ENCODE measurements around the gene EVX2. TPM values are rescaled to one million over a fixed set of nuclear protein-coding genes. Genes with fewer than 3 reads are reported as not detected.
A peak's percentile ranks its signal among the peaks of the same experiment; 100 is the strongest.

EVX2 gene
- total RNA-seq, 3 donors from 2014 or later: not detected

- Histone ChIP-seq H3K4me1 (no peaks in the 10 kb centered on the region), H3K27ac (no peak overlapping the region), H3K27me3 (peaks cover 3 to 98% of the 10 kb centered on the region in 2 donors), H3K36me3 (no peaks in the 10 kb centered on the region), H3K4me3 (peak overlapping the region in 1 of 3 donors; percentile 51), H3K9me3 (peaks cover 0 to 10% of the 10 kb centered on the region in 2 donors)
- intact Hi-C loops (cut with DNase I; ENCODE audit: low total_unique reads): no loop called here
- no peak for DNase-seq (ENCODE audit: low spot score in 2 of 2)
- TF ChIP-seq POLR2AphosphoS5 (IDR thresholded peaks at IDR 0.05): no peak
- no peak for TF ChIP-seq POLR2A (IDR thresholded peaks at IDR 0.05)
- no peak for TF ChIP-seq CTCF (IDR thresholded peaks at IDR 0.05)
Observed at GRCh38 chr2:176078541-176079284, 5.0 kb downstream of the EVX2 start.

- TF ChIP-seq POLR2A (IDR thresholded peaks at IDR 0.05) (no peak), CTCF (IDR thresholded peaks at IDR 0.05) (no peak), POLR2AphosphoS5 (IDR thresholded peaks at IDR 0.05) (no peak)
- Histone ChIP-seq H3K4me1 (no peaks in the 10 kb centered on the region), H3K36me3 (no peaks in the 10 kb centered on the region), H3K27me3 (peaks cover 4 to 98% of the 10 kb centered on the region in 2 donors), H3K4me3 (no peak overlapping the region), H3K9me3 (peaks cover 0 to 6% of the 10 kb centered on the region in 2 donors), H3K27ac (no peak overlapping the region)
- DNase-seq (ENCODE audit: low spot score in 2 of 2): no peak
- intact Hi-C loops (cut with DNase I; ENCODE audit: low total_unique reads): no loop called here
Observed at GRCh38 chr2:176076796-176077195, 7.0 kb downstream of the EVX2 start.

DNA sequence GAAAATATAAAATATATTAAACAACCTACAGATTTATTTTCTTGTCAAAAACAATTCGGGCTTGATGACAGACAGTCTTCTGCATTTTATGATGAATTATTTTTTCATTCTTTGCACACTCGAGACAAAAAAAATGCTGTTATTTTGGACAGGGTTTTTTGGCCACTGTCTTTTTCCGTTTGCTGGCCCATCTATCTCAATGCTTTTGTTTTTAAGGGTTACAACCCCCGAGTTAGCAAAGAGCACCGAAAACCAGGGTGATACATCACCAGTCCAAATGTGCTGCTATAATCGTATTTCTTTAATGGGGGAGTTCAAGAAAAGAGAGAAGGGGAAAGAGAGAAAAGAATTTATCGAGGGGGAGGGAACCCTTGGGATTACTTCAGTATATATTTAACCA lies 7.7 kb downstream of the EVX2 start:
- peaks cover 7 to 98% of the 10 kb centered on the region in 2 donors for H3K27me3 ChIP-seq
- H3K4me3 ChIP-seq: no peak overlapping the region
- intact Hi-C loops (cut with DNase I; ENCODE audit: low total_unique reads): no loop called here
- H3K36me3 ChIP-seq: no peaks in the 10 kb centered on the region
- DNase-seq (ENCODE audit: low spot score in 2 of 2): no peak
- no peak overlapping the region for H3K27ac ChIP-seq
- TF ChIP-seq CTCF (IDR thresholded peaks at IDR 0.05) (no peak), POLR2AphosphoS5 (IDR thresholded peaks at IDR 0.05) (no peak), POLR2A (IDR thresholded peaks at IDR 0.05) (no peak)
- H3K9me3 ChIP-seq: peaks cover 0 to 1% of the 10 kb centered on the region in 2 donors
- no peaks in the 10 kb centered on the region for H3K4me1 ChIP-seq

DNA sequence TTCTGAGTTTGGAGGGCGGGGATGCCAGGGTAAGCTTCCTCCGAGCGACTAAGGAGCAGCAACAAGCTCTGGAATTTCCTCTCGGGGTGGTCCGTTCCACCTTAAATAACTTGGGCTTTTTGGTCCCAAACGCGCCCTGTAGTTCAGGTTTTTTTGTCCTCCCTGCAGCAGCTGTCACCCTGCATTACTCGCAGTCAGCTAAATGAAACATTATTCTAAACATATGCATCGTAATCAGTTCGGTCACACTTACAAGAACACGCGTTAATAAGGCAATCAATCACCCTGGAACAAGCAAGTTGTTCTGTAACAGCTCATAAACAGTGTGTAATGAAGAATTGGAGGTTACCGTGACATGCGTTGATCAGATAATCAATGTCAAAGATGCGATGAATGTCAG lies 8.3 kb downstream of the EVX2 start:
- Histone ChIP-seq H3K27me3 (peaks cover 7 to 98% of the 10 kb centered on the region in 2 donors), H3K9me3 (no peaks in the 10 kb centered on the region), H3K36me3 (no peaks in the 10 kb centered on the region), H3K27ac (no peak overlapping the region), H3K4me3 (no peak overlapping the region), H3K4me1 (no peaks in the 10 kb centered on the region)
- TF ChIP-seq CTCF (IDR thresholded peaks at IDR 0.05) (no peak), POLR2AphosphoS5 (IDR thresholded peaks at IDR 0.05) (no peak), POLR2A (IDR thresholded peaks at IDR 0.05) (no peak)
- intact Hi-C loops (cut with DNase I; ENCODE audit: low total_unique reads): no loop called here
- no peak for DNase-seq (ENCODE audit: low spot score in 2 of 2)

DNA sequence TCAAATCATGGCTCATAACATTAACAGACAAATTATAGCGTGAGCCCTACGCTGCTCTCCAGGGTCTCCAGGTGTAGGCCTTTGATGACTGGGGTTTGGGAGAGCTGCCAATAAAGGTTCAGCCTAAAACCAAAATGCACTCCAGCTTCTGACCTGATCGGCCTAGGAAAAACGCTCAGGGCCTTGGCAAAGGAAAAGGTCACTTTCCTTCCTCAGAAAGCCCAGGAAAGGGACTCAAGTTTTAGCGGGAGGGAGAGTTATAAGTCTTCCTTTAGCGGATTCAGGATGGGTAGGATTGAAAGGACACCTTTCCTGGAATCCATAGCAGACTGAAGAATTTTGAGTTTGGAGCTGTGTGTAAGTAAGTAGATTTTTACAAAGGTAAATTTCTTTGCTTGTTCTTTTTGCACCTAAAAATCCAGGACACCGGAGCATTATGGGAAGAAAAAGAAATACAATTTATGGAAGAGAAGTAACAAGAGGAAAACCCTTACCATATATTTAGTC lies 8.8 kb downstream of the EVX2 start:
- Histone ChIP-seq H3K27me3 (peaks cover 7 to 100% of the 10 kb centered on the region in 2 donors), H3K4me3 (no peak overlapping the region)
- no peak for DNase-seq (ENCODE audit: low spot score in 2 of 2)

More for the DNA sequence above, 8.8 kb downstream of the EVX2 start:
- Histone ChIP-seq H3K4me1 (no peaks in the 10 kb centered on the region), H3K27ac (no peak overlapping the region), H3K9me3 (no peaks in the 10 kb centered on the region), H3K36me3 (no peaks in the 10 kb centered on the region)
- intact Hi-C loops (cut with DNase I; ENCODE audit: low total_unique reads): no loop called here
- no peak for TF ChIP-seq POLR2AphosphoS5 (IDR thresholded peaks at IDR 0.05)
- no peak for TF ChIP-seq CTCF (IDR thresholded peaks at IDR 0.05)
- TF ChIP-seq POLR2A (IDR thresholded peaks at IDR 0.05): no peak

All from breast epithelium (tissue), 4 donors.